Activated naive CD4-positive, alpha-beta T cell (primary cell): ENCODE measurements around the gene U2AF1L4.

ENCODE experiments used
- DNase-seq, 4 experiments: peaks; one replicate each; lab custom pipeline; 2025; lab: John Stamatoyannopoulos, UW

The U2AF1L4 gene

GRCh38 chr19:35712567-35713505, 32.4 kb downstream of the U2AF1L4 start:
- DNase-seq, result peak in 2 of 4 experiments; percentile 12 to 18

- no peak for DNase-seq
Observed at GRCh38 chr19:35710784-35711723, 34.2 kb downstream of the U2AF1L4 start.

GRCh38 chr19:35708391-35708790, 36.8 kb downstream of the U2AF1L4 start:
- DNase-seq, result no peak

GRCh38 chr19:35704218-35704617, 41.0 kb downstream of the U2AF1L4 start, which contains the start of gene ZBTB32:
ZBTB32 (plus strand) TSS chr19:35704558; CDS start chr19:35714627, 10,069 bp downstream.
- DNase-seq, result no peak

GRCh38 chr19:35703343-35703742, 41.9 kb downstream of the U2AF1L4 start:
- no peak for DNase-seq

- DNase-seq, result peak; percentile 74 to 87 (median 80)
Observed at GRCh38 chr19:35702223-35703012, 42.8 kb downstream of the U2AF1L4 start.

- no peak for DNase-seq
Observed at GRCh38 chr19:35696835-35697234, 48.4 kb downstream of the U2AF1L4 start.

- DNase-seq, result no peak
Observed at GRCh38 chr19:35695895-35696422, 49.3 kb downstream of the U2AF1L4 start.

- peak; percentile 65 to 82 (median 80) for DNase-seq
Observed at GRCh38 chr19:35693835-35694599, 51.2 kb downstream of the U2AF1L4 start.

- DNase-seq, result no peak
Observed at GRCh38 chr19:35693422-35693821, 51.8 kb downstream of the U2AF1L4 start.
